GM19099 (cell line): ENCODE measurements around the gene S100A10.

Experiments used
- POLR2A ChIP-seq: IDR thresholded peaks from 3 replicates; pipeline ENCODE4 v1.6.1; 2011; ENCODE audit warnings: low read depth; ENCODE audit not compliant: insufficient read length; ENCODE audit errors: extremely low read depth

S100A10 gene

DNA sequence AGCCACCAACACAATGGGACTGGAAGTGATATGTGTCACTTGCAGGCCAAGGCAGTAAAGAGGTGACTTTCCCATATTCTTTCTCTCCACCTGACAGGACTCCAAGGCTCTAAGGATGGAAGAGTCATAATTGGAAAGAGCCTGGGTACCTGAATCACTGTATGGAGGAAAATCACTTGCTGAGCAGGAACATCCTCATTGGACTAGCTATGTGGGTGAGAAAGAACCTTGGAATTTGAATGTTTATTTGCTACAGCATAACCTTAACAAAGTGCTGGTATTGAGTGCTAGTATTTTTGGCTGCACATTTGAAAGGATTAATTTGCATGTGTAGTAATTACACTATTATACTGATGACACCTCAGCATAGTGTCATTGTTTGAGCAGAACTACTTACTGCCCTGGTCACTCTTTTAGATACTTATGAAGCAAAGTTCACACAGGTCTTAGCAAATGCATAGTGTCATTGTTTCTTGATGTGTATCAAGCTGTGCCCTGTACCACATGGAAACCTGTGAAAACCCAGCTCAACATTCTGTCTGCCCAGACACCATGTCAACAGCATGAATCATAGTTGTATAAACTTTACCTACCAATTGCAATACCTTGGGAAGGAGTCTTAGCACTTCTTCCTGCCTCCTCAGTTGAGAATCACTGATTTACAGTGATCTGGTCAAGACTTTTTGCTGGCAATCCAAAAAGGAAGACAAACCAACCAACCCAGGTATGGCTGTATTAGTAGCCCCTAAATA is 5.1 kb upstream of the S100A10 start:
- no peak for TF ChIP-seq POLR2A

DNA sequence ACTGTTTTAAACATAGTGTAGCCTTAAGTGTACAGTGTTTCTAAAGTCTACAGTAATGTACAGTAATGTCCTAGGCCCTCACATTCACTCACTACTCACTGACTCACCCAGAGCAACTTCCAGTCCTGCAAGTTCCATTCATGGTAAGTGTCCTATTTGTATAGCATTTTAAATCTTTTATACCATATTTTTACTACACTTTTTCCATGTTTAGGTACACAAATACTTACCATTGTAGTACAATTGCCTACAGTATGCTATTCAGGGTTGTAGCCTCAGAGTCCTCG is 3.6 kb upstream of the S100A10 start:
- no peak for TF ChIP-seq POLR2A

DNA sequence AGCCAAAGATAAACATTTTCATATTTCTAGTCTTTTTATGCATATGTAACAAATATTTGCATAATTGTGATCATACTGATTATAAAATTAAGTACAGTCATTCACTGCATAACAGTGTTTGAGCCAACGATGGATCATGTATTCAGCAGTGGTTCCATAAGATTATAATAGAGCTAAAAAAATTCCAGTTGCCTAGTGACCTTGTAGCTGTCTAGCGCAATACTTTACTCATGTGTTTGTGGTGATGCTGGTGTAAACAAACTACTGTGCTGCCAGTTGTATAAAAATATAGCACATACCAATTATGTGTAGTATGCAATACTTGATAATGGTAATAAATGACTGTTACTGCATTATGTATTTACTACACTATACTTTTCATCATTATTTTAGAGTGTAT is 2.1 kb upstream of the S100A10 start:
- TF ChIP-seq POLR2A, result no peak

GRCh38 chr1:151994956-151995355 is 1.3 kb upstream of the S100A10 start:
- no peak for TF ChIP-seq POLR2A

DNA sequence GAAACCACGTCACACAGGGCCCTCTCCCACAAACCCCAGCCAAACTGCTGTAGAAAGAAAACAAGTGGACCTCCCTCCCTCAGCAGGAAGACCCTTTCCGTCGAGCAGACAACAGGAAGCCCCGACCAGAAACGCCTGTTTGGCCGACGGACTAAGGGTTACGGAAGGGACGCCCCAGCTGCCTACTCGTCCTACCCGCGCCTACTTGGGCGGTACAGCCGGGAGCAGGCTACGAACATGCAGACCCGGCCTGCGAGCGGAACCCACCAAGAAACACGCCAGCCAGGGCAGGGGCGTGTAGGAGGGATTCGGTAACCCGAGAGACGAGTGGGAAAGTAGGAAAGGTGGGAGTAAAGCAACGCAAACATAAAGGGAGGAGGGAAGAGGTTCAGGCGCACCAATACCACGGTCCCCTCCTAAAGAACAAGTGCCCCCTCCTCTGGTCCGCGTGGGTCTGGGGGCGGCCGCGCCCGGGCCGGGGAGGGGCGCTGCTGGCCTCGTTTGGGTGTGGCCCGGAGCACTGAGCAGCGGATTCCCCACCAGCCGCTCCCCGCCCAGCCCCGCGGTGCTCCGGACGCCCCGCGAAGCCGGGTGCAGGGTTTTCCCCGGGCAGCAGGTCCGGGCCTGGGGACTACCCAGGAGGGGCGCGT is 450 bp downstream of the S100A10 start:
- TF ChIP-seq POLR2A, result no peak

- TF ChIP-seq POLR2A, result no peak
Observed at GRCh38 chr1:151992303-151993083, 1.2 kb downstream of the S100A10 start.

GRCh38 chr1:151991663-151992302 is 1.9 kb downstream of the S100A10 start:
- TF ChIP-seq POLR2A, result no peak

GRCh38 chr1:151990856-151991198 is 2.8 kb downstream of the S100A10 start:
- TF ChIP-seq POLR2A, result no peak

DNA sequence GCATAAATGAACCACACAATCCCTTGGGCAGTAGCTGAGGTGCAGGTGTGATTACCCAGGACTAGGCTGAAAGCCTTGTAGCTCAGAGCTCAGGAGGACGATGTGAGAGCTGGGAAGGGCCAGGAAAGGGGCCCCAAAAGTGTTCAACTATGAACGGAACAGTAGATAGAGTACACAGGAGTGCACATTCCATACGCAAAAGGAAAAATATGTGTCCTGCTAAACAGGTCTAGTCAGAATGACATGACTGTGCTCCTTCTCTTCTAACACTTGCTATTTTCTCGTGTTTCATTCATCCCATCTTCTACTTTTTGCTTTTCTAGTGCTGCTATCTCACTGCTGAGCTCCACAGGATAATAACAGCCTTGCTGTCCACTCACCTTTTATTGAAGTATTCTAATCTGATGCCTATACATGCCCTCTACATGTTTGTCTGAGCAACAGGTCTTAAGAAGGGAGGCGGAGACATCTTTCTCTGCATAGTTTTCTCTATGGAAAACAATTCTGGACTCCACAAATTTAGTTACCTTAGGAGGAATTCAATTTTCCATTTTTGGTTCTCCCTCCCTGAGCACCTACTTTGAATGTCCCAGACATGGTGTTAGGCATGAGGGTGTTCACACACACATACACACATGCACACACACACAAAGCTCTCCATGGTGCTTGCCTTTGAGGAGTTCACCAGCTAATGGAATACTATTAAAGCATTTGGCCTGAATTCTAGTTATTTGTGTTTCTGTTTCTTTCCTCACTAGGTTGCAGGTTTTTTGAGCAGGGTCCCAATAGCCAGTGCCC is 3.4 kb downstream of the S100A10 start:
- no peak for TF ChIP-seq POLR2A

DNA sequence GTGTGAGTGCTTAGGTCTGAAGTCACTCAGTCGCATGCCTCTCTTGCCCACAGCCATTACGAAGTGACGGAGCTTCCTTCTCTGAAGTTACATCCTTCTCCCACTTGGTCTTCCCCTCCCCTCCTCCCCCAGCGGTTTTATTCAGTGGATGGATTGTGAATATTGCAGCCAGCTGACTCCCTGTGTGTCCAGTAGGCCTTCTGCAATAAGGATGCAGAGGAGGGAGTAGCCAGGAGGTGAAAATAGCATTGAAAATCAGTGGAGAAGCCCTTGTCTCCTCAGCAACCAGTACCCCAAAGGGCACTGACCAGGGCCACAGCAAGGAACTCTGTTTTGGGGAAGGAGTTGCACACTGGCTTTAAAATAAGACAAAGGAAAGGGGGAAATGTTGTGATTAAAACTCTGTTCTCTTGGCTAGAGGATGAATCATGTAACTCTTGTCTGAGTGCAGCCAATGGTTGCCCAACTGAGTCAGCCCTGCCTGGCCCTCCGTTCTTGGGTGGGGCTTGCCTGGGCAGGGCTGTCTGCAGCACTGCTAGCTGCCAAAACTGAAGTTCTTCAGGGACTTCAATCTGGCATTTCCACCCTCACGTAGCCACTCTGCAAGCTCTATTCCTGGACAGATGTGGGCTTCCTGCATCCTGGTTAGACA is 4.3 kb downstream of the S100A10 start:
- TF ChIP-seq POLR2A, result no peak

- no peak for TF ChIP-seq POLR2A
Observed at GRCh38 chr1:151988405-151988923, 5.2 kb downstream of the S100A10 start.

DNA sequence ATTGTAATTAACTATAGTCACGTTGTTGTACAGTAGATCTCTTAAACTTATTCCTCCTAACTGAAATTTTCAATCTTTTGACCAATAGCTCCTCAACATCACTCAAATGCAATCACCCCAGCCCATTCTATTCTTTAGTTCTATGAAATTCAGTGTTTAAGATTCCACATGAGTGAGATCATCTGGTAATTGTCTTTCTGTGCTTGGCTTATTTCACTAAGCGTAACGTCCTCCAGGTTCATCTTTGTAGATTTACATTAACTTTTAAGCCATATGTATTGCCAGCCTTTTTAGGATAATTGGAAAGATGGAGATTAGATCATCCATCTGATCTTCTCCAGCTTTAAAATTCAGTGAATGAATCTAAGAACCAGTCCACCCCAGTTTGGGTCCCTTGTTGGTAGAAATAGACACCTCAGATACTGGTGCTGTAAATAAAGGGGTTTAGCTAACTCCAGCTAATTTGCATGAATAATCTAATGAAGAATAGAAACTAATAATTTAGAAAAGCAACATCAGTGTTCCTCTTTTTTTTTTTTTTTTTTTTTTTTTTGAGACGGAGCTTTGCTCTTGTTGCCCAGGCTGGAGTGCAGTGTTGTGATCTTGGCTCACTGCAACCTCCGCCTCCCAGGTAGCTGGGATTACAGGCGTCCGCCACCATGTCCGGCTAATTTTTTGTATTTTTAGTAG is 7.0 kb downstream of the S100A10 start:
- TF ChIP-seq POLR2A, result no peak

- no peak for TF ChIP-seq POLR2A
Observed at GRCh38 chr1:151985768-151986167, 7.9 kb downstream of the S100A10 start.

- no peak for TF ChIP-seq POLR2A
Observed at GRCh38 chr1:151985270-151985669, 8.4 kb downstream of the S100A10 start.
